Naive B cell (primary cell): ENCODE measurements around the gene MCFD2. TPM values are rescaled to one million over a fixed set of nuclear protein-coding genes. Genes with fewer than 3 reads are reported as not detected.

Experiments used
- ATAC-seq, 2 donors: fragments of 150-1000 bp; cut with Tn5 transposase; 2 replicates each; pipeline ENCODE4 v1.10.0; 2021; ENCODE audit warnings: low read depth in 2 of 2, mild to moderate bottlenecking in 2 of 2, moderate library complexity in 2 of 2
- DNase-seq: peaks from one replicate; pipeline ENCODE4 v3.0.0; 2022
- H3K27ac Mint-ChIP-seq, 6 donors: one replicate each; pipeline ENCODE4 v1.8.0; 2020 to 2022; ENCODE audit warnings: mild to moderate bottlenecking in 6 of 6, mixed read lengths in 6 of 6, moderate library complexity in 5 of 6, inconsistent platforms in 2 of 6
- H3K27me3 Mint-ChIP-seq, 3 donors: one replicate each; pipeline ENCODE4 v1.8.0; 2021 to 2022; ENCODE audit warnings: mixed read lengths in 3 of 3, mild to moderate bottlenecking in 1 of 3
- H3K36me3 Mint-ChIP-seq, 2 donors: one replicate each; pipeline ENCODE4 v1.8.0; 2020 to 2022; ENCODE audit warnings: mixed read lengths in 2 of 2, inconsistent platforms in 1 of 2, mild to moderate bottlenecking in 1 of 2
- H3K4me1 Mint-ChIP-seq, 3 donors: one replicate each; pipeline ENCODE4 v1.8.0; 2020 to 2022; ENCODE audit warnings: mixed read lengths in 3 of 3, inconsistent platforms in 1 of 3, mild to moderate bottlenecking in 1 of 3, moderate library complexity in 1 of 3
- H3K4me3 Mint-ChIP-seq, 8 donors: one replicate each; pipeline ENCODE4 v1.8.0; 2020 to 2022; ENCODE audit warnings: mild to moderate bottlenecking in 8 of 8, mixed read lengths in 8 of 8, moderate library complexity in 8 of 8, inconsistent platforms in 2 of 8
- H3K9me3 Mint-ChIP-seq, 7 donors: one replicate each; pipeline ENCODE4 v1.8.0; 2020 to 2022; ENCODE audit warnings: mixed read lengths in 7 of 7, mild to moderate bottlenecking in 5 of 7, inconsistent platforms in 2 of 7, moderate library complexity in 1 of 7
- polyA plus RNA-seq, 6 donors: library from polyadenylated mRNA; unstranded; fragments of 300-500 nt; fragmentation: Illumina TruSeq; gene quantifications; one replicate each; pipeline ENCODE4 v1.2.3, GENCODE V29; 2021; ENCODE audit warnings: low read depth in 6 of 6

Gene MCFD2
- polyA plus RNA-seq, 6 donors from 2014 or later: 26.3 to 43.3 (median 33.1) TPM

- Mint-ChIP-seq H3K4me3 (no peak overlapping the region), H3K27me3 (peaks cover 8 to 20% (median 14%) of the 10 kb centered on the region in 3 donors), H3K9me3 (no peaks in the 10 kb centered on the region), H3K4me1 (peaks cover 2 to 4% (median 3%) of the 10 kb centered on the region in 3 donors), H3K27ac (peak overlapping the region in 3 of 6 donors; percentile 52 to 83 (median 62)), H3K36me3 (peaks cover 0 to 6% of the 10 kb centered on the region in 2 donors)
- DNase-seq: no peak
- ATAC-seq: no peak
These were observed 43.6 kb downstream of the MCFD2 start for GRCh38 chr2:46871976-46872381.

- Mint-ChIP-seq H3K27me3 (peaks cover 8 to 20% (median 14%) of the 10 kb centered on the region in 3 donors), H3K9me3 (peaks cover 0 to 15% (median 12%) of the 10 kb centered on the region in 7 donors), H3K27ac (no peak overlapping the region), H3K4me1 (peaks cover 13 to 14% (median 14%) of the 10 kb centered on the region in 3 donors), H3K36me3 (peaks cover under 1 to 13% of the 10 kb centered on the region in 2 donors), H3K4me3 (no peak overlapping the region)
- DNase-seq: no peak
- no peak for ATAC-seq
These were observed 45.4 kb downstream of the MCFD2 start for GRCh38 chr2:46870051-46870839.

GRCh38 chr2:46869621-46870020, 46.0 kb downstream of the MCFD2 start:
- Mint-ChIP-seq H3K27ac (peak overlapping the region in 1 of 6 donors; percentile 11), H3K4me3 (no peak overlapping the region), H3K27me3 (peaks cover 13 to 19% (median 13%) of the 10 kb centered on the region in 3 donors), H3K4me1 (peaks cover 13 to 14% (median 14%) of the 10 kb centered on the region in 3 donors), H3K9me3 (peaks cover 0 to 21% (median 18%) of the 10 kb centered on the region in 7 donors), H3K36me3 (peaks cover 6 to 19% of the 10 kb centered on the region in 2 donors)
- DNase-seq: no peak
- ATAC-seq: no peak

GRCh38 chr2:46866770-46867246, 48.8 kb downstream of the MCFD2 start:
- peaks cover 0 to 33% (median 30%) of the 10 kb centered on the region in 7 donors for H3K9me3 Mint-ChIP-seq
- ATAC-seq (no peak), DNase-seq (no peak)
- H3K4me3 Mint-ChIP-seq: no peak overlapping the region
- H3K27me3 Mint-ChIP-seq: peaks cover 8 to 26% (median 10%) of the 10 kb centered on the region in 3 donors
- H3K27ac Mint-ChIP-seq: peak overlapping the region in 4 of 6 donors; percentile 54 to 93 (median 86)
- peaks cover 13 to 14% (median 14%) of the 10 kb centered on the region in 3 donors for H3K4me1 Mint-ChIP-seq
- H3K36me3 Mint-ChIP-seq: peaks cover 10 to 31% of the 10 kb centered on the region in 2 donors

GRCh38 chr2:46865181-46865970, 50.2 kb downstream of the MCFD2 start:
- no peak for DNase-seq
- peaks cover 10 to 25% of the 10 kb centered on the region in 2 donors for H3K36me3 Mint-ChIP-seq
- no peak overlapping the region for H3K27ac Mint-ChIP-seq

GRCh38 chr2:46863882-46864281, 51.7 kb downstream of the MCFD2 start:
- Mint-ChIP-seq H3K27me3 (peaks cover 5 to 20% (median 8%) of the 10 kb centered on the region in 3 donors), H3K9me3 (peaks cover 0 to 33% (median 30%) of the 10 kb centered on the region in 7 donors), H3K36me3 (peaks cover 10 to 25% of the 10 kb centered on the region in 2 donors), H3K27ac (no peak overlapping the region), H3K4me3 (no peak overlapping the region), H3K4me1 (peaks cover 13 to 14% (median 14%) of the 10 kb centered on the region in 3 donors)
- ATAC-seq: no peak
- DNase-seq: no peak

More at GRCh38 chr2:46865181-46865970, 50.2 kb downstream of the MCFD2 start:
- peaks cover 13 to 14% (median 14%) of the 10 kb centered on the region in 3 donors for H3K4me1 Mint-ChIP-seq
- peak overlapping the region in 1 of 8 donors; percentile 78 for H3K4me3 Mint-ChIP-seq
- H3K9me3 Mint-ChIP-seq: peaks cover 0 to 33% (median 30%) of the 10 kb centered on the region in 7 donors
- no peak for ATAC-seq
- peaks cover 5 to 26% (median 8%) of the 10 kb centered on the region in 3 donors for H3K27me3 Mint-ChIP-seq

- ATAC-seq (no peak), DNase-seq (no peak)
- Mint-ChIP-seq H3K36me3 (peaks cover 10 to 25% of the 10 kb centered on the region in 2 donors), H3K4me3 (no peak overlapping the region), H3K27ac (no peak overlapping the region), H3K27me3 (peaks cover 5 to 20% (median 5%) of the 10 kb centered on the region in 3 donors), H3K9me3 (peaks cover 0 to 33% (median 30%) of the 10 kb centered on the region in 7 donors), H3K4me1 (peaks cover 11 to 14% (median 13%) of the 10 kb centered on the region in 3 donors)
These were observed 53.1 kb downstream of the MCFD2 start for GRCh38 chr2:46862514-46862913.

- peaks cover 0 to 33% (median 30%) of the 10 kb centered on the region in 7 donors for H3K9me3 Mint-ChIP-seq
These were observed 53.7 kb downstream of the MCFD2 start for GRCh38 chr2:46861916-46862315.

GRCh38 chr2:46859482-46859881, 56.1 kb downstream of the MCFD2 start:
- ATAC-seq (no peak), DNase-seq (no peak)
- Mint-ChIP-seq H3K27ac (peak overlapping the region in 1 of 6 donors; percentile 49), H3K4me1 (no peaks in the 10 kb centered on the region), H3K36me3 (peaks cover 3 to 11% of the 10 kb centered on the region in 2 donors), H3K27me3 (peaks cover 0 to 17% (median 5%) of the 10 kb centered on the region in 3 donors), H3K9me3 (peaks cover 0 to 12% (median 9%) of the 10 kb centered on the region in 7 donors), H3K4me3 (peak overlapping the region in 1 of 8 donors; percentile 67)

More at GRCh38 chr2:46861916-46862315, 53.7 kb downstream of the MCFD2 start:
- Mint-ChIP-seq H3K4me3 (no peak overlapping the region), H3K27ac (no peak overlapping the region), H3K27me3 (peaks cover 5 to 20% (median 5%) of the 10 kb centered on the region in 3 donors), H3K36me3 (peaks cover 10 to 25% of the 10 kb centered on the region in 2 donors), H3K4me1 (peaks cover 9 to 12% (median 9%) of the 10 kb centered on the region in 3 donors)
- ATAC-seq (no peak), DNase-seq (no peak)

GRCh38 chr2:46858702-46859090, 56.9 kb downstream of the MCFD2 start:
- no peaks in the 10 kb centered on the region for H3K4me1 Mint-ChIP-seq

GRCh38 chr2:46857871-46858701, 57.5 kb downstream of the MCFD2 start:
- no peak overlapping the region for H3K4me3 Mint-ChIP-seq

More at GRCh38 chr2:46858702-46859090, 56.9 kb downstream of the MCFD2 start:
- H3K9me3 Mint-ChIP-seq: peaks cover 0 to 7% (median 3%) of the 10 kb centered on the region in 7 donors
- no peak overlapping the region for H3K4me3 Mint-ChIP-seq
- H3K27ac Mint-ChIP-seq: no peak overlapping the region
- H3K27me3 Mint-ChIP-seq: peaks cover 0 to 9% (median 0%) of the 10 kb centered on the region in 3 donors
- DNase-seq: no peak
- peaks cover 0 to 3% of the 10 kb centered on the region in 2 donors for H3K36me3 Mint-ChIP-seq
- ATAC-seq: no peak

GRCh38 chr2:46856336-46856735, 59.3 kb downstream of the MCFD2 start:
- Mint-ChIP-seq H3K4me1 (no peaks in the 10 kb centered on the region), H3K36me3 (no peaks in the 10 kb centered on the region), H3K27me3 (no peaks in the 10 kb centered on the region), H3K9me3 (no peaks in the 10 kb centered on the region), H3K4me3 (no peak overlapping the region), H3K27ac (no peak overlapping the region)
- DNase-seq: no peak
- ATAC-seq: no peak

More at GRCh38 chr2:46857871-46858701, 57.5 kb downstream of the MCFD2 start:
- Mint-ChIP-seq H3K36me3 (no peaks in the 10 kb centered on the region), H3K27ac (no peak overlapping the region), H3K4me1 (no peaks in the 10 kb centered on the region), H3K27me3 (peaks cover 0 to 7% (median 0%) of the 10 kb centered on the region in 3 donors), H3K9me3 (peaks cover 0 to under 1% (median 0%) of the 10 kb centered on the region in 7 donors)
- DNase-seq: no peak
- no peak for ATAC-seq
